ENCODE measurements around the gene RAB6A. TPM values are rescaled to one million over a fixed set of nuclear protein-coding genes. Genes with fewer than 3 reads are reported as not detected.

Gene RAB6A
- polyA plus RNA-seq, 2 of the 4 experiments (the other 2 are of a cell fraction): 75.7 to 141 TPM

DNA sequence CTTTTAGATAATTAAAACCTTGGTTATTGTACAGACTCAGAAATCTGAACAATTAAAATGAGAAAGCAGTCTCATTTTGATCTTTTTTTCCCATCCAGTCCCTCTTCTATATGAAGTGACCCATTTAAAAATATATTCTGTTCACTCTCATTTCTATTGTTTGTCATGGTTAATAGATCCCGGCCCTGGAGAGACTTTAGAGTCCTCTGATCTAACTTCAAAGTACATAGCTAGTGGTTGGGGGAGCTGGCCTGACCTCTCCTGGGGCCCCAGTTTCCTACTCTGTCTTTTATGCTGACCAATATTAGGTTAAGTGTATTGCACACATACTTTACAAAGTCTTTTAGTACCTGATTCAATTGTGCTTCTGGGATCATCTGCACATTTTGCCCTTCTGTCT lies 40.3 kb upstream of the RAB6A start:
- ChIA-PET CTCF (no interaction called here), POLR2A (no interaction called here)
- no peak for DNase-seq (ENCODE audit: low read depth in 1 of 2, low spot score in 1 of 2)
- Histone ChIP-seq H3K4me2 (no peak overlapping the region), H3K4me3 (no peak overlapping the region), H3K4me1 (no peaks in the 10 kb centered on the region), H3K27ac (no peak overlapping the region), H3K9me3 (no peaks in the 10 kb centered on the region)
- TF ChIP-seq NR3C1 (IDR thresholded peaks at IDR 0.05) (no peak), NFE2L2 (conservative IDR thresholded peaks at IDR 0.05; ENCODE audit: low read length) (no peak), EP300 (IDR thresholded peaks at IDR 0.05) (no peak), HDAC2 (IDR thresholded peaks at IDR 0.05) (no peak), EHF (CRISPR knock-in tag; IDR thresholded peaks at IDR 0.05) (no peak), JUN (IDR thresholded peaks at IDR 0.05) (no peak), ATOH8 (CRISPR knock-in tag; IDR thresholded peaks at IDR 0.05; ENCODE audit: low read depth) (no peak), POLR2AphosphoS2 (conservative IDR thresholded peaks at IDR 0.05; ENCODE audit: low read length) (no peak), HOXB5 (CRISPR knock-in tag; IDR thresholded peaks at IDR 0.05) (no peak), HES2 (IDR thresholded peaks at IDR 0.05) (no peak), ZC3H11A (IDR thresholded peaks at IDR 0.05) (no peak), RAD21 (conservative IDR thresholded peaks at IDR 0.05 in 1 of 2, IDR thresholded peaks at IDR 0.05 in 1 of 2) (no peak), NPAS2 (CRISPR knock-in tag; IDR thresholded peaks at IDR 0.05; ENCODE audit: borderline replicate concordance) (no peak)
- TF ChIP-seq, protein P1, sequence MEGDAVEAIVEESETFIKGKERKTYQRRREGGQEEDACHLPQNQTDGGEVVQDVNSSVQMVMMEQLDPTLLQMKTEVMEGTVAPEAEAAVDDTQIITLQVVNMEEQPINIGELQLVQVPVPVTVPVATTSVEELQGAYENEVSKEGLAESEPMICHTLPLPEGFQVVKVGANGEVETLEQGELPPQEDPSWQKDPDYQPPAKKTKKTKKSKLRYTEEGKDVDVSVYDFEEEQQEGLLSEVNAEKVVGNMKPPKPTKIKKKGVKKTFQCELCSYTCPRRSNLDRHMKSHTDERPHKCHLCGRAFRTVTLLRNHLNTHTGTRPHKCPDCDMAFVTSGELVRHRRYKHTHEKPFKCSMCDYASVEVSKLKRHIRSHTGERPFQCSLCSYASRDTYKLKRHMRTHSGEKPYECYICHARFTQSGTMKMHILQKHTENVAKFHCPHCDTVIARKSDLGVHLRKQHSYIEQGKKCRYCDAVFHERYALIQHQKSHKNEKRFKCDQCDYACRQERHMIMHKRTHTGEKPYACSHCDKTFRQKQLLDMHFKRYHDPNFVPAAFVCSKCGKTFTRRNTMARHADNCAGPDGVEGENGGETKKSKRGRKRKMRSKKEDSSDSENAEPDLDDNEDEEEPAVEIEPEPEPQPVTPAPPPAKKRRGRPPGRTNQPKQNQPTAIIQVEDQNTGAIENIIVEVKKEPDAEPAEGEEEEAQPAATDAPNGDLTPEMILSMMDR (IDR thresholded peaks at IDR 0.05): no peak
- TF ChIP-seq, protein P2, sequence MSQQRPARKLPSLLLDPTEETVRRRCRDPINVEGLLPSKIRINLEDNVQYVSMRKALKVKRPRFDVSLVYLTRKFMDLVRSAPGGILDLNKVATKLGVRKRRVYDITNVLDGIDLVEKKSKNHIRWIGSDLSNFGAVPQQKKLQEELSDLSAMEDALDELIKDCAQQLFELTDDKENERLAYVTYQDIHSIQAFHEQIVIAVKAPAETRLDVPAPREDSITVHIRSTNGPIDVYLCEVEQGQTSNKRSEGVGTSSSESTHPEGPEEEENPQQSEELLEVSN (IDR thresholded peaks at IDR 0.05; ENCODE audit: borderline replicate concordance, low read depth): no peak
- no peak for ATAC-seq
- FAIRE-seq: no peak
- 56% methylated on average over 1 of the region's 1 CpG for WGBS (ENCODE audit: missing lambda C conversion rate)

DNA sequence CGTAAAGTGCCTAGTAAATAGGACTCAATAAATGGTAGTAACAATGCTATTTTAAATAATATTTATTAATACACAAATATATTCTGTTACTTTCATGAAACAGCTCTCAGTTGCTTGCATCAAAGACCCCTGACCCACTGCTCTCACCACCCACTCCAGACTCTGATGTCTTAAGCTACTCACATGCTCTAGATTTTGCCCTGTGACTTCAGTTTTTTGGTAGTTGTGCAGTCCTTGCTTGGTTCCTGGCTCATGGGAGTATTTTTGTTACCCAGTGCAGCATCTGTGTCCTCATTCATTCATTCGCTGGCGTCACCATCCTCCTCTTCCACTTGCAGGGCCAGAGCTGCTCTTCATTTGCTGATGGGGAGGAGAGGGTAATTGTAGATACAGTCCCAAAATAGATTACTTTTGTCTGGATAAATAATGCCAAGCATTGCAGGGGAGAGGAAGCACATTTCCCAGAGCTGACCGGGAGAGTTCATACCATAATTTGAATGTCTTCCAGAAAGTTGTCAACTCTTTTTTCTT lies 39.5 kb upstream of the RAB6A start:
- no peak for TF ChIP-seq ZFP36 (IDR thresholded peaks at IDR 0.05; ENCODE audit: borderline replicate concordance, partially characterized antibody)
- no peak for TF ChIP-seq EP300 (IDR thresholded peaks at IDR 0.05)
- no peak for TF ChIP-seq BHLHE40 (IDR thresholded peaks at IDR 0.05; ENCODE audit: low read depth, low read length)
- no peaks in the 10 kb centered on the region for H3K4me1 ChIP-seq
- no peak overlapping the region for H3K27ac ChIP-seq
- 94% methylated on average over 4 of the region's 4 CpGs for WGBS (ENCODE audit: missing lambda C conversion rate)
- H3K4me2 ChIP-seq: no peak overlapping the region
- H3K4me3 ChIP-seq: no peak overlapping the region
- DNase-seq (ENCODE audit: low read depth in 1 of 2, low spot score in 1 of 2) (no peak), ATAC-seq (no peak), FAIRE-seq (no peak)
- POLR2A ChIA-PET: interaction anchor here (1.6 kb wide), 1 partner anchor 12 kb away, joined by 9 read pairs; the partner anchor contains the start of gene MRPL48
- H3K9me3 ChIP-seq: no peaks in the 10 kb centered on the region
- CTCF ChIA-PET: no interaction called here

DNA sequence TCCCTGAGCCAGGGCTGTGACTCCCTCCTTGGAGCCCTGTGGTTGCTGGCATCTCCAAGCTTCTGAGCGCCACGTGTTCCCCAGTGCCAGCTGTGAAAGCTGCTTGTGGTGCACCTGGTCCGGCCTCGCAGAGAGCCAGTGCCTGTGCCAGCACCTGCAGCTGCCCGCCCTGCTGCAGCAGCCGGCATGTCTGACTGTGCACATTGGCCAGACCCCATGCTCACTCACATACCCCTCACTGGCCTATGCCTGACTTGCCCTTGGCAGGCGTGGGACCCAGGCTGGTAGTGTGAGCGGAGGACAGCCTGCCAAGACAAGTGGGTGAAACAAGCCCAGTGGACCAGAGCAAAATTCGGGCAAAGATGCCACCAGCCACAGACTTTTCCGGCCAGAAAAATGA lies 36.6 kb upstream of the RAB6A start:
- Histone ChIP-seq H3K27ac (no peak overlapping the region), H3K4me2 (no peak overlapping the region), H3K9me3 (no peaks in the 10 kb centered on the region), H3K4me1 (no peaks in the 10 kb centered on the region), H3K4me3 (no peak overlapping the region)
- FAIRE-seq (no peak), ATAC-seq (peak in 1 of 2 experiments; percentile 24; a peak in 1 of 6 replicates), DNase-seq (ENCODE audit: low read depth in 1 of 2, low spot score in 1 of 2) (no peak)
- CTCF ChIA-PET: interaction anchor here (0.5 to 2.2 kb wide), 5 partner anchors 8 to 134 kb away, joined by 3 to 9 read pairs (median 3); no protein-coding TSS in a partner anchor
- POLR2A ChIA-PET: interaction anchor here (1.4 kb wide), 1 partner anchor 9 kb away, joined by 5 read pairs; the partner anchor contains the start of gene MRPL48
- 96% methylated on average over 10 of the region's 10 CpGs for WGBS (ENCODE audit: missing lambda C conversion rate)
- TF ChIP-seq, protein P3, sequence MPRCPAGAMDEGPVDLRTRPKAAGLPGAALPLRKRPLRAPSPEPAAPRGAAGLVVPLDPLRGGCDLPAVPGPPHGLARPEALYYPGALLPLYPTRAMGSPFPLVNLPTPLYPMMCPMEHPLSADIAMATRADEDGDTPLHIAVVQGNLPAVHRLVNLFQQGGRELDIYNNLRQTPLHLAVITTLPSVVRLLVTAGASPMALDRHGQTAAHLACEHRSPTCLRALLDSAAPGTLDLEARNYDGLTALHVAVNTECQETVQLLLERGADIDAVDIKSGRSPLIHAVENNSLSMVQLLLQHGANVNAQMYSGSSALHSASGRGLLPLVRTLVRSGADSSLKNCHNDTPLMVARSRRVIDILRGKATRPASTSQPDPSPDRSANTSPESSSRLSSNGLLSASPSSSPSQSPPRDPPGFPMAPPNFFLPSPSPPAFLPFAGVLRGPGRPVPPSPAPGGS (IDR thresholded peaks at IDR 0.05): no peak
- TF ChIP-seq ESRRA (IDR thresholded peaks at IDR 0.05; ENCODE audit: borderline replicate concordance, low read length): no peak
- no peak for TF ChIP-seq CBX8 (IDR thresholded peaks at IDR 0.05)
- no peak for TF ChIP-seq CBX2 (IDR thresholded peaks at IDR 0.05; ENCODE audit: borderline replicate concordance, low read depth)
- no peak for TF ChIP-seq ZSCAN20 (CRISPR knock-in tag; IDR thresholded peaks at IDR 0.05)
- TF ChIP-seq ZFP36 (IDR thresholded peaks at IDR 0.05; ENCODE audit: borderline replicate concordance, partially characterized antibody): no peak
